Stimulated activated CD8-positive, alpha-beta memory T cell treated with anti-CD3 and anti-CD28 coated beads, Interleukin-12 subunit alpha, Interleukin-12 subunit beta, amount 100 ng/mL, for 1 hour (primary cell): ENCODE results near the gene EZR.

Experiments
- DNase-seq: peaks from one replicate; pipeline ENCODE4 v3.0.0-alpha.2; 2020; ENCODE audit warnings: low read depth

The EZR gene

GRCh38 chr6:158760618-158761250 is 58.4 kb downstream of the EZR start:
- no peak for DNase-seq

DNA sequence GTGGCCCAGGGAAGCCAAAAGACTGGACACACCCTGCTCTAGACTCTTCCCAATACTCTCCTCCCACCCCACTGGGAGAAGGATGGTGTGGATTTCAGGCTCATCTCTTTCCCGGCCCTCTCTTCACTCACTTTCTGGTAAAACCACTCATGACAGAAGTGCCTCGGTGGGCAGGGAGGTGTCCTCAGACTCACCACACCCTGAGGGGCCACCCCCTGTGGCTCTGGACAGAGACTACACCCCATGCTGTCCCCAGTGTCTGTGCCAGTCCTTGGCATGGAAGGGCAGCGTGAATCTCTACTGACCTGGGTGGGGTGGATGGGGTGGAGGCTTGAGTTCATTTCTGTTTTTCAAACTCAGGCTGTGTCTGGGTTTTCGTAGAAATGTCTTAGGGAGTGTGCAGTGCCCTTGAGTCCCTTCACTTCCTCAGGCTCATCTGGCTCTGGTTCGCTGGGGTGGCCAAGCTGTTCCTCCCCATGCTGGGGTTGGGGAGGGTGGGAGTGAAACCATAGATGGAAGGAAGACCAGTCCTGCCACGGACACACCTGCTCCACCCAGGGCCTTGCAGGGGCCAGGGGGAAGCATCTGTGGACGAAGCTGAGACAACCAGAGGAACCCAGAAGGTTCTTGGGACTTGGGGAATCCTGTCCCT is 59.1 kb downstream of the EZR start:
- no peak for DNase-seq

DNA sequence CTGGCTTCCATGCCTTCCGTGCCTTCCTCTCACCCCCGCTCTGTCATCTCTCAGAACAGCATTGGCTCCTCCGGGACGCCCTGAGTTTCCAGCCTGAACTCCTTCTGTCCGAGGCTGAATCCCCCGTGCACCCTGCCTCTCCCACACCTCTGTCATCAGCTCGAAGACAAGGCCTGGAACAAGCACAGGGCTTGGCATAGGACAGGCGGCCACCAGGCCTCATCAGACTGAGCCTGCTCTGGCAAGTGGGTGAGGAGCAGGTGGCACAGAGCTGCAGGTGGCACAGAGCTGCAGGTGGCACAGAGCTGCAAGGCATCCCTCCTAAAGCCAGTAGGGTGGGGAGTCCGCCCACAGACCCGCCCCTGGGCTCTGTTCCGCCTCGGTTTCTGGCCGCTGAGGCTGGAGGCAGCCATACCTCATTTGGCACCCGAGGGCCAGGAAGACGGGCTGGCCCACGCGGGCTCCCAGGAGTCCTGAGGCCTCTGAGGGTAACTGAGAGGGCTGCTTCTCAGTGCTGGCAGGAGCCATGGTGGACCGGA is 60.2 kb downstream of the EZR start:
- DNase-seq: no peak

GRCh38 chr6:158758451-158758860 is 60.7 kb downstream of the EZR start:
- no peak for DNase-seq

DNA sequence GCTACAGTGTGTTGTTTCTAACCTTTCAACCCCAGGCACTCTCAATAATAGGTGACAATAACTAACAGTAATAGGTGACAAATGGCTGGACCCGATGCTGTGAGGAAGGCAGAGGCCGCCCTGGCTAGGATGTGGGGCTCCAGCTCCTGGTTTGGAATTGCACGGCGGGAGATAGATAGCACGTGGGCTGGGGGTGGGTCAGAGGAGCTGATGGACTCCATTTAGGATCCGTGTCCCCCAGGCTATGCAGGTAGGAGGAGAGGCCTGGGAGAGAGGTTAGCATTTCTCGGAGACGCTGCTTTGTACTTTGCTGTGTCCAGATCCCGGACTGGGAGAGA is 61.4 kb downstream of the EZR start:
- no peak for DNase-seq

DNA sequence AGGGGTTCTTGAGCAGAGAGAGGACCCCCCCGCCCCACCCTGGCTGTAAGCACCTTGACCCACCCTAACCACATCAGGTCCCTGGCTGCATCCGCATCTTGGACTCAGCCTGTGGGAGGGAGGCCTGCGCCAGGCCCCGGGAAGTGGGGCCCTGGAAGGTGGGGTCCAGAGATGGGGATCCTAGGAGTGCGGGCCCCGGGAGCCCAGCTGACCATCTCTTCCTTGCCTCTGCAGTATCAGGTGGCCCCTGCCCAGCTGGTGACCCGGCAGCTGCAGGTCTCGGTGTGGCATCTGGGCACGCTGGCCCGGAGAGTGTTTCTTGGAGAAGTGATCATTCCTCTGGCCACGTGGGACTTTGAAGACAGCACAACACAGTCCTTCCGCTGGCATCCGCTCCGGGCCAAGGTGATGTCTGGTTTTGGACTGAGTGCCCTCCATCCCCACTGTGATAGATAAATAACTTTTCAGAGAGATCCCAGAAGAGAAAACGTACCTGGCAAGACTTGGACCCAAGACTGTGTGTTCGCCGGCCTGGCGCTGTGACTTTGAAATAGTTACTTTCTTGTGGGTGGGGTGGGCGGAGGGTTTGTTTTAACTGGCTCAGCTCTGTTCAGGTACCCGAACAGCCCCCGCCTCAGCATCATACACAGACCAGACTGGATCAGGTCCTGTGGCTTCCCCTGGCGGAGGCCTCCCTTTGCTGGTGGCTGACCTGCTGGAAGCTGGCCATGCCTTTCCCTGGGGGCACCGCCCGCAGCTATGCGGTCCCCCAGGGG is 62.0 kb downstream of the EZR start:
- DNase-seq: no peak

DNA sequence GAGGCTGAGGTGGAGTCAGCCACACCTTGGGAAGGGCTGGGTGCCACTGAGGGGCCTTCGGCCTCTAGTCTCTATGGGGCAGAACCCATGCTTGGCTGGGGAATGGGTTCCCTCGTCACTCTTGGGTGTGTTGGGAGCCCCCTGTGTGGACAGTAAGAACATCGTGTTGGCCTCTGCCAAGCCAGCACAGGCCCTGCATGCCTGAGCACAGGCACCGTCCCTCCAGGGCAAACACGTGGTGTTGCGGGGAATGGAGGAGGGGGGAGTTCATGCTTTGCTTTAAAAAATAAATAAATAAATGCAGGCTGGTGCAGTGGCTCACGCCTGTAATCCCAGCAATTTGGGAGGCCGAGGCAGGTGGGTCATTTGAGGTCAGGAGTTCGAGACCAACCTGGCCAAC is 63.0 kb downstream of the EZR start:
- no peak for DNase-seq

- DNase-seq: no peak
Measured at GRCh38 chr6:158755636-158756035, 63.5 kb downstream of the EZR start.

GRCh38 chr6:158754738-158755137 is 64.4 kb downstream of the EZR start:
- no peak for DNase-seq

DNA sequence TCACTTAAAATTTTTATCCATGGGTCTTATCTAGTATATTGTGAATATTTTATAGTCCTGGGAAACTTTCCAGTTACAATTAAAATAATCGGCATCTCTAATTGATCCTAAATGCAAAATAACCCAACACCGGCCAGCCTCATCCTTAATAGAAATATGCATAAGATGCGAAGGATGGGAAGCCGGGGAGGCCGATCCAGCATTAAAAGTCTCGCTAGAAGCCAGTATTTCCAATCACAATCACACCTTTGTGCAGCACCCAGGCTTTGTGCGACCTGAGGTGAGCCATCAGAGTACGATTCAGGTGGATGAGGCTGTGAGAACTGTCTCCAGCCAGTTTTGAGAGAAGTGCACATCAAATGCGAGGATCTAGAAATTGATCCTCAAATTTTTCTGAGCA is 65.4 kb downstream of the EZR start:
- no peak for DNase-seq

- no peak for DNase-seq
Measured at GRCh38 chr6:158752613-158753012, 66.6 kb downstream of the EZR start.

GRCh38 chr6:158751921-158752320 is 67.2 kb downstream of the EZR start:
- DNase-seq: no peak

DNA sequence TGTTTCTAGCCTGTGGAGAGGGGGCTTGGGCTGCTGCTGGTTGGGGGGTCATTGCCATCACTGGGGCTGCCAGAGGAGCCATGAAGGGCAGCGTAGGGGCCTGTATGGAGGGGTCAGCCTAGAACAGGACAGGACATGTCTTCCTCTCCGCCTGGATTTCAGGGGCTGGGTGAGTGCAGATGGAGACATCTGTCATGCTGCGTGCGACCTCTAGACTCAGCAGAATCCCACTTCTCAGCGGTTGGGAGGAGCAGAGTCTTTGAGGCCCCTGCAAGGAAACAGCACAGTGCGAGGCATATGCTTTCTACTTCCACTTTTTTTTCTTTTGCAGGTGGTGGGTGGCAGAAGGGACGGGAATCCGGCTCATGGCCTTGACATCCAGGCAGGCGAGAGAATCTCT is 67.9 kb downstream of the EZR start:
- no peak for DNase-seq

DNA sequence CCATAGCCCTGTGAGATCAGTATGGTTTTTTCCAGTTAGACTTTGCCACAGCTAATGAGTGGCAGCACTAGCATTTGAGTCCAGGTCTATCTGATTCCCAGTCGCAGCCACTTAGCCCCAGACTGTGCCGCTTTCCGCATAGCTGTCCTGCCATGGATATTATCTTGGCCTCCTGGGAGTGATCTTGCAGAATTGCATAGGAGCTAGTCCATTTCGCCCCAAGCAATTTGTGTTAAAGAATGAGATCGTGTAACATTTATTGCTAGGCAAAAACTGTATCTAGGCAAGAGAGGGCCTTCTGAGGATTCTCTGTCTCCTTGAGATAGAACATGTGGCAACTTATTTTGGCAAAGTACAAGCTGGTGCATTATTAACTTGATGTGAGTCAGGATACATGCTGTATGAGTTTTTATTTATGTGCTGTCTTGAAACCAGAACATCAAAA is 74.2 kb downstream of the EZR start:
- no peak for DNase-seq

DNA sequence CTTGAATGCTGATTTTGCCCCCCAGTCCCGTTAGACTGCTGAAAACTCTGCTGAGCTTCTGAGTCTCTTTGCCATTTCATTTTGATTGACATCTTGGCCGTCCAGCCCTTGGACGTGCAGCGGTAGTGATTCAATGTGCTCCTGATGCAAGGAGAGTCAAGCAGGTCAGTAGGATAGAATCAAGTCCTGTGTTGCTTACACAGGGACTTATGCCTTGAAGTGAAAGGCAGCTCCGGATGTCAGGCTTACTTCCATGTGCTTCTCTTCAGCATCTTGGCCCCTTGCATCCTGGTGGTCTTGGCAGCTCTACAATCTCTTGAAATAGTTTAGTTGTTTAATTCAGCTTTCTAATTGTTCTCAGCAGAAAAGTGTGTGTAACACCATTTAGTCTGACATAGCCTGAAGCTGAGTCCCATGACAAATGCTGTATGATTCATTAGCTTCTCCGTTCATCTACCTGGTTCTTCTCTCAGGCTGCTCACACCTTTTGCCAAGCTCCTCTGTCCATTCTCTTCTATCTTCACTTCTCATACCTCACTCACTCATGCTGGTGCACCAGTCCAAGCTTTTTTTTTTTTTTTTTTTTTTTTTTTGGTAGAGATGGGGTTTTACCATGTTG is 76.0 kb downstream of the EZR start:
- DNase-seq: no peak

DNA sequence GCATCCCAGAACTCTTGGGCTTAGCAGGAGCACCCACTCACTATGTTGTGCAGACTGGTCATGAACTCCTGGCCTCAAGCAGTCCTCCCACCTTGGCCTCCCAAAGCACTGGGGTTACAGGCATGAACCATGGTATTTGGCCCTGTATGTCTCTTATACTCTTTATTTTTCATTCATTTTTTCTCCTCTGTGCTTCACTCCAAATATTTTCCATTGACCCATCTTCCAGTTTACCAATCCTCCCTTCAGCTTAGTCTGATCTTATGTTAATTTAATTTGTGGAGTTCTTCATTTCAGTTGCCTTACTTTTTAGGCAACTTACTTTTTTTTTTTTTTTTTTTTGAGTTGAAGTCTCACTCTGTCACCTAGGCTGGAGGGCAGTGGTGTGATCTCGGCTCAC is 79.5 kb downstream of the EZR start:
- DNase-seq: no peak

GRCh38 chr6:158737710-158738615 is 81.2 kb downstream of the EZR start:
- DNase-seq: no peak

DNA sequence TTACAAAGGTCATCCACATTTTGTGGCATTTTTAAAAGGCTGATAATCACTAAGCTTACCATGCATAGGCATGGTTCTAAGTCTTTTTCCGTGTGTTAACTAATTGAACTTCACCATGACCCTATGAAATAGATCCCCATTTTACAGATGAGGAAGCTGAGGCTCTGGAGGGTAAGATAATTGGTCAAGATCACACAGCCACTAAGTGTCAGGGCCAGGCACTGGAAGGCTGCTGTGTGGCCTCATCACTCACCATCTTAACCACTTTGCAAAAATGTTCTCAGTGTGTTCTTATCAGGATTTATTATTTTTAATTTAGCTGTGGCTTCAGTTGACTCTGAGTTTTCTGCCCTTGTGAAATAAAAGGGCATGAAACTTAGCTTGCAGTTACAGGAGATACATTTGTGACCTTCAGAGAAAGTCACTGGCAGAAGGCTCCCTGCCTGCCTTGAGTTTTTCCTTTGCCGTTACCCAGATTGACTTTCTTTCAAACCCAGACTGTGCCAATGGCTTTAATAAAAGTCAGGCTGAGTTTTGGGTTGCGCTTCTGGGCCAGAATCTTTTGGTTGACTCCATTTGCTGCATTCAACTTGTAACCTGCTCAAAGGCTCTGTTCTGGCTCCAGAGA is 82.0 kb downstream of the EZR start:
- DNase-seq: no peak

GRCh38 chr6:158735009-158735408 is 84.2 kb downstream of the EZR start:
- no peak for DNase-seq

DNA sequence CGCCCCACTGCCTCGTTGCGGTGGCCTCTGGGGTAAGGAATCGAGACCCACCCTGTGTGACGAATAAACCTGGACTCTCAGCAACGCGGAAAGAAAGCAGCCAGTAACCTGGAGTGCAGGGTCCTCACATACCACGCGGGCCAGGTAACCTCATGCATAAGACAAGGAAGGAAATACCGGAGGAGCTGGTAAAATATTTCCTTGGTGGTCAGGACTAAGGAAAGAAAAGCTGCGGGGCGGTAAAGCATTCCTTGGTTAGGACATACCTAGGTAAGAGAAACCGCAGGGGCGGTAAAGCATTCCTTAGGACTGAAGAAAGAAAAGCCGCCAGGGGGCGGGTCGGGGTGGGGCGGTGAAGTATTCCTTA is 88.6 kb downstream of the EZR start:
- no peak for DNase-seq

- DNase-seq: no peak
Measured at GRCh38 chr6:158729906-158730540, 89.1 kb downstream of the EZR start.
